ENCODE data around the gene FBXO31. TPM values are rescaled to one million over a fixed set of nuclear protein-coding genes. Genes with fewer than 3 reads are reported as not detected.

The FBXO31 gene
- total and polyA plus RNA-seq, 2 of the 13 experiments (the other 11 are each of a cell fraction or from before 2014, with no cell fraction given), result 92.4 to 101 TPM

GRCh38 chr16:87387942-87388817 is 4.6 kb upstream of the FBXO31 start (continued):
- TF ChIP-seq HNF1A (IDR thresholded peaks at IDR 0.05; ENCODE audit: low read depth), result peak; percentile 87
- TF ChIP-seq HNF1A (CRISPR knock-in tag; IDR thresholded peaks at IDR 0.05; ENCODE audit: borderline replicate concordance), result peak; percentile 94
- peak; percentile 85 for TF ChIP-seq MLX (CRISPR knock-in tag; IDR thresholded peaks at IDR 0.05)
- no peak for TF ChIP-seq THAP8 (CRISPR knock-in tag; IDR thresholded peaks at IDR 0.05; ENCODE audit: borderline replicate concordance)
- no peak for TF ChIP-seq ZNF460 (CRISPR knock-in tag; IDR thresholded peaks at IDR 0.05; ENCODE audit: borderline replicate concordance)
- TF ChIP-seq ZNF768 (CRISPR knock-in tag; IDR thresholded peaks at IDR 0.05), result no peak
- peak; percentile 90 for TF ChIP-seq THAP11 (CRISPR knock-in tag; IDR thresholded peaks at IDR 0.05)
- TF ChIP-seq TCF7L2 (IDR thresholded peaks at IDR 0.05; ENCODE audit: low read depth, low read length), result no peak
- TF ChIP-seq ATF1 (CRISPR knock-in tag; IDR thresholded peaks at IDR 0.05), result peak; percentile 98
- TF ChIP-seq PAF1 (CRISPR knock-in tag; IDR thresholded peaks at IDR 0.05), result no peak
- peak; percentile 95 for TF ChIP-seq ZFX (CRISPR knock-in tag; IDR thresholded peaks at IDR 0.05; ENCODE audit: low read depth)
- peak; percentile 70 for TF ChIP-seq HOMEZ (CRISPR knock-in tag; IDR thresholded peaks at IDR 0.05; ENCODE audit: low read depth)
- TF ChIP-seq ZNF280D (CRISPR knock-in tag; IDR thresholded peaks at IDR 0.05), result peak; percentile 61; the same call in 1 of the 2 replicates
- no peak for TF ChIP-seq ZC3H13 (CRISPR knock-in tag; IDR thresholded peaks at IDR 0.05)
- 0 out of 2 replicates have a peak, but pooled peaks have one; percentile 8 for TF ChIP-seq SATB2 (CRISPR knock-in tag; IDR thresholded peaks at IDR 0.05)

Data from HepG2 (cell line).